Measurements from ENCODE around the gene LYPD3. TPM values are rescaled to one million over a fixed set of nuclear protein-coding genes. Genes with fewer than 3 reads are reported as not detected.

LYPD3 gene
- total RNA-seq, 1 experiment from 2014 or later = 3.1 TPM

DNA sequence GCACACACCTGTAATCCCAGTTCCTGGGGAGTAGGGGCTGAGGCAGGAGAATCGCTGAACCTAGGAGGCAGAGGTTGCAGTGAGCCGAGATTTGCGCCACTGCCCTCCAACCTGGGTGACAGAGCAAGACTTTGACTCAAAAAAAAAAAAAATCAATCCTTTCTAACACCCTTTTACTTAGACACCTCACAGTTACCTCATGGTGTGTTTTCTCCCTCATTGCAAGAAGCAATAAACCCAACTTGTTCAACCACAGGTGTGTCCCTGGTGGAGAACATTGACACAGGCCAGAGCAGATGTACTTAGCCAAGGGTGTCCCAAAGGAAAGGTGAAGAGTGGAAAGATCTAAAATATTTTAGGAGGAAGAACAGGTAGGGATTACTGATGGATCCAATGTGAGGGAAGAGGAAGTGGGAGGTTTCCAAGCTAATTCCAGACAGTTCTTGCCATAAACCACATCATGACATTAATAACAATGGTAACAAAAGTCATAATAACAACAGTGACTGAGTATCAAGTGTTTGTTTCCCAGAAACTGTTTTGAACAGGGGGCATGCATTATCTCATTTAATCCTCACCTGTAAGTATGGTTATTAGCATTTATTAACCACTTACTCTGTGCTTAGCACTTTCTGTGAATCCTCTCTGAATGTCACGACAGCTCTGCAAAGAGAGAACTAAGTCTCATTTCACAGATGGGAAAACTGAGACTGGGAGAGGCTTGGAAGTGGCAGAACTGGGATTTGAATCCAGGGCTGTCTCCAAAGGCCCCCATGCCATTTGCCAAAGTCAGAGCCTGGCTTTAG, 3.1 kb upstream of the LYPD3 start:
- TF ChIP-seq, protein P1, sequence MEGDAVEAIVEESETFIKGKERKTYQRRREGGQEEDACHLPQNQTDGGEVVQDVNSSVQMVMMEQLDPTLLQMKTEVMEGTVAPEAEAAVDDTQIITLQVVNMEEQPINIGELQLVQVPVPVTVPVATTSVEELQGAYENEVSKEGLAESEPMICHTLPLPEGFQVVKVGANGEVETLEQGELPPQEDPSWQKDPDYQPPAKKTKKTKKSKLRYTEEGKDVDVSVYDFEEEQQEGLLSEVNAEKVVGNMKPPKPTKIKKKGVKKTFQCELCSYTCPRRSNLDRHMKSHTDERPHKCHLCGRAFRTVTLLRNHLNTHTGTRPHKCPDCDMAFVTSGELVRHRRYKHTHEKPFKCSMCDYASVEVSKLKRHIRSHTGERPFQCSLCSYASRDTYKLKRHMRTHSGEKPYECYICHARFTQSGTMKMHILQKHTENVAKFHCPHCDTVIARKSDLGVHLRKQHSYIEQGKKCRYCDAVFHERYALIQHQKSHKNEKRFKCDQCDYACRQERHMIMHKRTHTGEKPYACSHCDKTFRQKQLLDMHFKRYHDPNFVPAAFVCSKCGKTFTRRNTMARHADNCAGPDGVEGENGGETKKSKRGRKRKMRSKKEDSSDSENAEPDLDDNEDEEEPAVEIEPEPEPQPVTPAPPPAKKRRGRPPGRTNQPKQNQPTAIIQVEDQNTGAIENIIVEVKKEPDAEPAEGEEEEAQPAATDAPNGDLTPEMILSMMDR (IDR thresholded peaks at IDR 0.05; ENCODE audit: unreplicated experiment) = no peak
- Mint-ChIP-seq H3K9me3 (ENCODE audit: unreplicated experiment) (no peaks in the 10 kb centered on the region), H3K27me3 (ENCODE audit: insufficient read depth, unreplicated experiment) (no peaks in the 10 kb centered on the region), H3K27ac (ENCODE audit: low read depth, unreplicated experiment) (peak overlapping the region; percentile 91), H3K4me3 (ENCODE audit: unreplicated experiment) (no peak overlapping the region), H3K36me3 (ENCODE audit: insufficient read depth, unreplicated experiment) (no peaks in the 10 kb centered on the region), H3K4me1 (ENCODE audit: insufficient read depth, unreplicated experiment) (peaks cover 45% of the 10 kb centered on the region)
- ChIA-PET CTCF (interaction anchor here (1.8 to 6.1 kb wide), 2 partner anchors 22 to 51 kb away, joined by 5 to 39 read pairs; no protein-coding TSS in a partner anchor), POLR2A (interaction anchor here (0.6 to 1.5 kb wide), 3 partner anchors 19 to 51 kb away, joined by 3 to 5 read pairs (median 3); partner anchors contain the start of gene PHLDB3)
- no TSS peak for BruUV-seq (replicated peaks)
- intact Hi-C loops (cut with micrococcal nuclease) = no loop called here
- DNase-seq (ENCODE audit: unreplicated experiment) = no peak

GRCh38 chr19:43467730-43468129, 2.3 kb upstream of the LYPD3 start:
- BruUV-seq (replicated peaks) = no TSS peak
- Mint-ChIP-seq H3K4me3 (ENCODE audit: unreplicated experiment) (no peak overlapping the region), H3K9me3 (ENCODE audit: unreplicated experiment) (no peaks in the 10 kb centered on the region), H3K36me3 (ENCODE audit: insufficient read depth, unreplicated experiment) (no peaks in the 10 kb centered on the region), H3K4me1 (ENCODE audit: insufficient read depth, unreplicated experiment) (peaks cover 47% of the 10 kb centered on the region), H3K27me3 (ENCODE audit: insufficient read depth, unreplicated experiment) (no peaks in the 10 kb centered on the region), H3K27ac (ENCODE audit: low read depth, unreplicated experiment) (peak overlapping the region; percentile 91)
- POLR2A ChIA-PET = interaction anchor here (0.6 to 1.5 kb wide), 5 partner anchors 36 to 136 kb away, joined by 3 to 9 read pairs (median 4); partner anchors contain the start of gene PHLDB3
- DNase-seq (ENCODE audit: unreplicated experiment) = peak; percentile 70
- CTCF ChIA-PET = interaction anchor here (1.8 to 6.1 kb wide), 2 partner anchors 21 to 52 kb away, joined by 5 to 39 read pairs; no protein-coding TSS in a partner anchor
- intact Hi-C loops (cut with micrococcal nuclease) = no loop called here
- TF ChIP-seq, protein P1 (IDR thresholded peaks at IDR 0.05; ENCODE audit: unreplicated experiment) = no peak

DNA sequence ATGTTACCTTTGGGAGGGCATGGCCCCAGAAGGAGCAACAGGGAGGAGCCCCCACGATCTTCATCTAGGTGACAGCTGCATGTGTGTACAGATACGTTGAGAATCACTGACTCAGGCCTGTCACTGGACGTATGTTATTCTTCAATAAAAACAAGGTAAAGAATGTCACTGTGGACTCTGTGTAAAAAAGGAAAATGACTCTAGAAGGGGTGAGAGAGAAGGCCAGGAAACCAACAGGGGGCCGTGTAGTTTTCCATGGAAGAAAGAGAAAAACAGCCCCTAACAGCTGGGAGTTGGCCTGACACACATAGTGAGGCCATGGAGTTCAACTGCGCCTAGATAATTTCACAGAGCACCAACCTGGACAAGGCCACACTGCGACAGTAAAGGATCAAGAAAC, 1.9 kb upstream of the LYPD3 start:
- POLR2A ChIA-PET = interaction anchor here (1.0 to 1.5 kb wide), 4 partner anchors 37 to 60 kb away, joined by 3 to 9 read pairs (median 4); partner anchors contain the start of gene PHLDB3
- Mint-ChIP-seq H3K27ac (ENCODE audit: low read depth, unreplicated experiment) (peak overlapping the region; percentile 91), H3K4me1 (ENCODE audit: insufficient read depth, unreplicated experiment) (peaks cover 47% of the 10 kb centered on the region), H3K9me3 (ENCODE audit: unreplicated experiment) (no peaks in the 10 kb centered on the region), H3K36me3 (ENCODE audit: insufficient read depth, unreplicated experiment) (no peaks in the 10 kb centered on the region), H3K4me3 (ENCODE audit: unreplicated experiment) (peak overlapping the region; percentile 21), H3K27me3 (ENCODE audit: insufficient read depth, unreplicated experiment) (no peaks in the 10 kb centered on the region)
- TF ChIP-seq, protein P1 (IDR thresholded peaks at IDR 0.05; ENCODE audit: unreplicated experiment) = no peak
- CTCF ChIA-PET = interaction anchor here (1.8 to 6.1 kb wide), 2 partner anchors 20 to 53 kb away, joined by 5 to 39 read pairs; no protein-coding TSS in a partner anchor
- BruUV-seq (replicated peaks) = no TSS peak
- intact Hi-C loops (cut with micrococcal nuclease) = no loop called here
- no peak for DNase-seq (ENCODE audit: unreplicated experiment)

DNA sequence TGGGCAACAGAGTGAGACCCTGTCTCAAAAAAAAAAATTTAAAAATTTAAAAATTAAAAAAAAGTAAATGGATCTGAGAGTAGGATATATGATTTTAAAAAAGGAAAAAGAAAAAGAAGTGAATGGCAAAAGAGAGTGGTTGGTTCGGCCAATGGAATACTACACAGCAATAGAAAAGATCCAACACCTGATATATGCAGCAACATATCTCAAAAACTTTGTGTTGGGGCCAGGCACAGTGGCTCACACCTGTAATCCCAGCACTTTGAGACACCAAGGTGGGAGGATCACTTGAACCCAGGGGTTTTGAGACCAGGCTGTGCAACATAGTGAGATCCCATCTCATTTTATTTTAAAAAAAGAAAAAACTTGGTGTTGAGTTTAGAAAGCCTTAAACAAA, 1.4 kb upstream of the LYPD3 start:
- Mint-ChIP-seq H3K36me3 (ENCODE audit: insufficient read depth, unreplicated experiment) (no peaks in the 10 kb centered on the region), H3K27ac (ENCODE audit: low read depth, unreplicated experiment) (peak overlapping the region; percentile 91), H3K9me3 (ENCODE audit: unreplicated experiment) (no peaks in the 10 kb centered on the region), H3K27me3 (ENCODE audit: insufficient read depth, unreplicated experiment) (no peaks in the 10 kb centered on the region), H3K4me1 (ENCODE audit: insufficient read depth, unreplicated experiment) (peaks cover 47% of the 10 kb centered on the region), H3K4me3 (ENCODE audit: unreplicated experiment) (no peak overlapping the region)
- TF ChIP-seq, protein P1 (IDR thresholded peaks at IDR 0.05; ENCODE audit: unreplicated experiment) = no peak
- CTCF ChIA-PET = interaction anchor here (1.5 to 6.1 kb wide), 3 partner anchors 20 to 53 kb away, joined by 5 to 39 read pairs (median 6); no protein-coding TSS in a partner anchor
- BruUV-seq (replicated peaks) = no TSS peak
- POLR2A ChIA-PET = interaction anchor here (1.0 to 2.4 kb wide), 5 partner anchors 37 to 66 kb away, joined by 4 to 12 read pairs (median 9); partner anchors contain the start of genes PHLDB3 and ZNF575
- intact Hi-C loops (cut with micrococcal nuclease) = no loop called here
- no peak for DNase-seq (ENCODE audit: unreplicated experiment)

All from MCF 10A (cell line).